ENCODE data around the gene NEU3.
"Not testable (repeated sequence)": the region's sequence is repeated elsewhere in the genome, so short reads cannot be mapped to it uniquely, and the experiment has no call there.

The NEU3 gene

GRCh38 chr11:74988541-74989259, at the start of gene NEU3:
Gene NEU3, plus strand, starts transcription at chr11:74988933. Its CDS starts 128 bp downstream, at chr11:74989061.
- in situ Hi-C loops (cut with MboI; ENCODE audit: low sequenced_read_pairs): no loop called here

GRCh38 chr11:74941492-74941891, 47.2 kb upstream of the NEU3 start:
- in situ Hi-C loops (cut with MboI; ENCODE audit: low sequenced_read_pairs): loop anchor here (25.0 kb wide), 1 partner anchor 296 kb away; the partner anchor contains the start of gene TPBGL

GRCh38 chr11:74942073-74942759, 46.5 kb upstream of the NEU3 start:
- in situ Hi-C loops (cut with MboI; ENCODE audit: low sequenced_read_pairs): loop anchor here (25.0 kb wide), 1 partner anchor 295 kb away; the partner anchor contains the start of gene TPBGL

- in situ Hi-C loops (cut with MboI; ENCODE audit: low sequenced_read_pairs): loop anchor here (25.0 kb wide), 1 partner anchor 289 kb away; the partner anchor contains the start of gene TPBGL
Measured at GRCh38 chr11:74948546-74948897, 40.2 kb upstream of the NEU3 start.

GRCh38 chr11:74948898-74949752, 39.6 kb upstream of the NEU3 start, which contains the start of the genes SPCS2 and XRRA1:
Gene SPCS2, plus strand, starts transcription at chr11:74949266. Its CDS starts 20 bp downstream, at chr11:74949286.
Gene XRRA1, minus strand, starts transcription at chr11:74949091. Its CDS starts 8,213 bp downstream, at chr11:74940878.
- in situ Hi-C loops (cut with MboI; ENCODE audit: low sequenced_read_pairs): loop anchor here (25.0 kb wide), 1 partner anchor 288 kb away; the partner anchor contains the start of gene TPBGL

- in situ Hi-C loops (cut with MboI; ENCODE audit: low sequenced_read_pairs): loop anchor here (25.0 kb wide), 1 partner anchor 288 kb away; the partner anchor contains the start of gene TPBGL
Measured at GRCh38 chr11:74949753-74950137, 39.0 kb upstream of the NEU3 start.

GRCh38 chr11:74950374-74950969, 38.3 kb upstream of the NEU3 start:
- in situ Hi-C loops (cut with MboI; ENCODE audit: low sequenced_read_pairs): no loop called here

GRCh38 chr11:74951226-74951625, 37.5 kb upstream of the NEU3 start:
- in situ Hi-C loops (cut with MboI; ENCODE audit: low sequenced_read_pairs): no loop called here

- in situ Hi-C loops (cut with MboI; ENCODE audit: low sequenced_read_pairs): no loop called here
Measured at GRCh38 chr11:74952752-74953151, 36.0 kb upstream of the NEU3 start.

GRCh38 chr11:74953451-74953850, 35.3 kb upstream of the NEU3 start:
- in situ Hi-C loops (cut with MboI; ENCODE audit: low sequenced_read_pairs): no loop called here

GRCh38 chr11:74954199-74954598, 34.5 kb upstream of the NEU3 start:
- in situ Hi-C loops (cut with MboI; ENCODE audit: low sequenced_read_pairs): no loop called here

- in situ Hi-C loops (cut with MboI; ENCODE audit: low sequenced_read_pairs): no loop called here
Measured at GRCh38 chr11:74956397-74957015, 32.2 kb upstream of the NEU3 start.

GRCh38 chr11:74957937-74958629, 30.6 kb upstream of the NEU3 start:
- in situ Hi-C loops (cut with MboI; ENCODE audit: low sequenced_read_pairs): no loop called here

- in situ Hi-C loops (cut with MboI; ENCODE audit: low sequenced_read_pairs): not testable (repeated sequence)
Measured at GRCh38 chr11:74960128-74960527, 28.6 kb upstream of the NEU3 start.

GRCh38 chr11:74966651-74967050, 22.1 kb upstream of the NEU3 start:
- in situ Hi-C loops (cut with MboI; ENCODE audit: low sequenced_read_pairs): no loop called here

GRCh38 chr11:74970852-74971395, 17.8 kb upstream of the NEU3 start:
- in situ Hi-C loops (cut with MboI; ENCODE audit: low sequenced_read_pairs): no loop called here

GRCh38 chr11:74971424-74971823, 17.3 kb upstream of the NEU3 start:
- in situ Hi-C loops (cut with MboI; ENCODE audit: low sequenced_read_pairs): no loop called here

- in situ Hi-C loops (cut with MboI; ENCODE audit: low sequenced_read_pairs): no loop called here
Measured at GRCh38 chr11:74978041-74978440, 10.7 kb upstream of the NEU3 start.

GRCh38 chr11:74980634-74981033, 8.1 kb upstream of the NEU3 start:
- in situ Hi-C loops (cut with MboI; ENCODE audit: low sequenced_read_pairs): no loop called here
